Activated B cell treated with CpG ODN at 0.5 μM for 24 hours (primary cell): Measurements from ENCODE around the gene NKIRAS1. TPM values are rescaled to one million over a fixed set of nuclear protein-coding genes. Genes with fewer than 3 reads are reported as not detected.
A peak's percentile ranks its signal among the peaks of the same experiment; 100 is the strongest.

ENCODE experiments used
- ATAC-seq: fragments of 200-7000 bp; cut with Tn5 transposase; one replicate; pipeline ENCODE4 v1.10.0; 2021; ENCODE audit warnings: low read depth, mild to moderate bottlenecking, moderate library complexity
- CTCF ChIA-PET: fragments of 350-600 bp; sonication (Branson Sonifier 250); formaldehyde crosslinking; loops from one replicate; lab custom pipeline; 2021; ENCODE audit warnings: antibody characterized with exemption; lab: Charles Lee
- POLR2A ChIA-PET: fragments of 350-600 bp; sonication (Branson Sonifier 250); formaldehyde crosslinking; loops from one replicate; lab custom pipeline; 2021; ENCODE audit warnings: antibody characterized with exemption; lab: Charles Lee
- DNase-seq: peaks from one replicate; pipeline ENCODE4 v3.0.0; 2022
- H3K27ac Mint-ChIP-seq: one replicate; pipeline ENCODE4 v1.8.0; 2020; ENCODE audit warnings: mixed read lengths
- H3K27me3 Mint-ChIP-seq: one replicate; pipeline ENCODE4 v1.8.0; 2021; ENCODE audit warnings: mixed read lengths
- H3K36me3 Mint-ChIP-seq: one replicate; pipeline ENCODE4 v1.8.0; 2021; ENCODE audit warnings: low read depth, mixed read lengths
- H3K4me1 Mint-ChIP-seq: one replicate; pipeline ENCODE4 v1.8.0; 2021; ENCODE audit warnings: mixed read lengths
- H3K4me3 Mint-ChIP-seq: one replicate; pipeline ENCODE4 v1.8.0; 2020; ENCODE audit warnings: mild to moderate bottlenecking, mixed read lengths
- H3K9me3 Mint-ChIP-seq: one replicate; pipeline ENCODE4 v1.8.0; 2020; ENCODE audit warnings: mixed read lengths
- intact Hi-C: fragments of 100-400 bp; cut with micrococcal nuclease; formaldehyde crosslinking; loops from one replicate; pipeline ENCODE4 v1.15.1; 2024
- total RNA-seq: library from RNA; stranded (reverse); gene quantifications from 2 replicates; pipeline ENCODE4 v1.2.3, GENCODE V29; 2022
- TF ChIP-seq, protein P1 (sequence below): fragments of 200-600 bp; IDR thresholded peaks from one replicate; pipeline ENCODE4 v1.8.0; 2022; ENCODE audit warnings: antibody characterized with exemption, mild to moderate bottlenecking

The NKIRAS1 gene
- total RNA-seq, 1 donor from 2014 or later = 3.4 TPM

DNA sequence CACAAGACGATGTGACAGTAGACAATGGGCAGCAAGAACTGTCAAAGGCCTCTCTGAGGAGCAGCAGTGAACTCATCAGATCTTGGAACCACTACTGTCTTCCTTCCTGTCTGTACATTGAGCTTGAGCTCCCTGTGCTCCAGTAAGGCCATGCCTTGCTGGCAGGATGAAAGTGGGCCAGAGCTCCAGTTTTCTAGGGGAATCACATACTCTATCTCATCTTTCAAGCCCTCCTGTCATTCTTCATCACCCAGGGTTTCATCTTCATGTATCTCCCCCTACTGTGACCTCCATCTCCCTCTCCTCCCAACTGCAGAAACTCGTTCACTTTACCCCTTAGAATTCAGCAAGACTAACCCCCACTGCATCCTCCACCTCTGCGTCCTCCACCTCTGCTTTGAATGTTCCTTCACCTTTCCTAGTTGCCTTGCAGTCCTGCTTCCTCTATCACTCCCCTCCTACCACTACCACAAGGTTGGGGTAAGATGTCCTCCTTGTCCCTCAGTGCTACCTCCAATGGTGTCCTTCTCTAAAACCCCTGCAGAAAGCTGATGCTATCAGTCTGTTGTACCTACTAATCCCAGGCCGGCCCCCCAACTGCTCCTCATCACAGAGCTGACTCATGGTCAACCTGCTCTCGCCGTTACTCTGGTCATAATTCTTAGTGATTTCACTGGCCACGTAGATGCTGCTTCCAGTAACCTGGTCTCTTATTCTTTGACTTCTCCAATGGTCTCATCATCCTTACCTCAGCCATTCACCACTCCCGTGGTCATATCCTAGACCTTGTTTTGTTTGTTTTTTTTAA, 22.3 kb downstream of the NKIRAS1 start:
- TF ChIP-seq, protein P1, sequence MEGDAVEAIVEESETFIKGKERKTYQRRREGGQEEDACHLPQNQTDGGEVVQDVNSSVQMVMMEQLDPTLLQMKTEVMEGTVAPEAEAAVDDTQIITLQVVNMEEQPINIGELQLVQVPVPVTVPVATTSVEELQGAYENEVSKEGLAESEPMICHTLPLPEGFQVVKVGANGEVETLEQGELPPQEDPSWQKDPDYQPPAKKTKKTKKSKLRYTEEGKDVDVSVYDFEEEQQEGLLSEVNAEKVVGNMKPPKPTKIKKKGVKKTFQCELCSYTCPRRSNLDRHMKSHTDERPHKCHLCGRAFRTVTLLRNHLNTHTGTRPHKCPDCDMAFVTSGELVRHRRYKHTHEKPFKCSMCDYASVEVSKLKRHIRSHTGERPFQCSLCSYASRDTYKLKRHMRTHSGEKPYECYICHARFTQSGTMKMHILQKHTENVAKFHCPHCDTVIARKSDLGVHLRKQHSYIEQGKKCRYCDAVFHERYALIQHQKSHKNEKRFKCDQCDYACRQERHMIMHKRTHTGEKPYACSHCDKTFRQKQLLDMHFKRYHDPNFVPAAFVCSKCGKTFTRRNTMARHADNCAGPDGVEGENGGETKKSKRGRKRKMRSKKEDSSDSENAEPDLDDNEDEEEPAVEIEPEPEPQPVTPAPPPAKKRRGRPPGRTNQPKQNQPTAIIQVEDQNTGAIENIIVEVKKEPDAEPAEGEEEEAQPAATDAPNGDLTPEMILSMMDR = no peak
- Mint-ChIP-seq H3K27me3 (no peaks in the 10 kb centered on the region), H3K4me3 (no peak overlapping the region), H3K9me3 (no peaks in the 10 kb centered on the region), H3K27ac (no peak overlapping the region), H3K4me1 (peaks cover 5% of the 10 kb centered on the region), H3K36me3 (peaks cover 47% of the 10 kb centered on the region)
- CTCF ChIA-PET = no interaction called here
- DNase-seq (no peak), ATAC-seq (no peak)
- intact Hi-C loops = no loop called here
- POLR2A ChIA-PET = interaction anchor here (1.0 kb wide), 1 partner anchor 22 kb away, joined by 3 read pairs; the partner anchor contains the start of genes NKIRAS1 and RPL15

DNA sequence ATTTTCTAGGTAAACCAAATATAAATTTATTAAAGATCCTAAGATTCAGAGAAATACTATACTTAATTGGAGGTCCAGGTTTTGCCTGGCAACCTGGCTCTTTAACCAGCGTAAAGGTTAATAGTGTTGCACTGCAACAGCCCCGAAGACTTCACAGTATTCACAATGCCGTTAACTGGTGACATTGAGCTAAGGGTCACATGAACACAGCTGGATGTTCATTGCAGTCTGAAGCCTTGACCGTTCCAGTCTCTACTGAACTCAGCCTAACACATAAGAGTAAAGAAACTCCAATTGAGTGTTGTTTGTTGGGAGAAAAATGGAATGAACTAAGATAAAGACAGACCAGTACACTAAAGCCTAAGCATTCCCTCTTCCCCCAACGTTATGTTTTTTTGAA, 26.8 kb downstream of the NKIRAS1 start:
- Mint-ChIP-seq H3K27ac (no peak overlapping the region), H3K4me3 (no peak overlapping the region), H3K27me3 (no peaks in the 10 kb centered on the region), H3K9me3 (no peaks in the 10 kb centered on the region), H3K36me3 (peaks cover 34% of the 10 kb centered on the region), H3K4me1 (peaks cover 8% of the 10 kb centered on the region)
- ChIA-PET POLR2A (no interaction called here), CTCF (interaction anchor here (1.5 to 1.7 kb wide), 3 partner anchors 110 to 347 kb away, joined by 3 to 7 read pairs (median 4); no protein-coding TSS in a partner anchor)
- ATAC-seq = no peak
- intact Hi-C loops = loop anchor here (2.0 to 10.0 kb wide), 6 partner anchors 55 to 792 kb away; partner anchors contain the start of gene NR1D2
- no peak for DNase-seq
- TF ChIP-seq, protein P1 = no peak

DNA sequence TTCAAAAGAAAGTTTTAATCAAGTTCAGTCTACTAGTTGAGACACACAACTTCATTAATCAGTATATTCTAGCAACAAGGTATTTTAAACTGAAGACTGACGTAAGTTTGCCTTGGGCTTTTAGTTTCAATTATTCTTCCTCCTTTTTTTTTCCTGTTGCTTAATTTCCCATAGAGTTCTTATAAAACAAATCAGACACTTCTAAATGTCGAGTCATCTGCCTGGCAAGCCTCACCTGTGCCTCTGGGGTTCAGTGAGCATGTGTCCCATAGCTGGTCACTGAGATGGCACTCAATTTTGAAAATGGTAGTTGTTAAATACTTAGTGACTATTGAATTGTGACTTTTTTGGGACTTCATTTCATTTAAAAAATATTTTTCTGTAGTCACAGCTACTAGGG, 27.4 kb downstream of the NKIRAS1 start:
- Mint-ChIP-seq H3K4me3 (no peak overlapping the region), H3K27ac (no peak overlapping the region), H3K27me3 (no peaks in the 10 kb centered on the region), H3K36me3 (peaks cover 31% of the 10 kb centered on the region), H3K9me3 (no peaks in the 10 kb centered on the region), H3K4me1 (peaks cover 8% of the 10 kb centered on the region)
- TF ChIP-seq, protein P1 = no peak
- no peak for ATAC-seq
- CTCF ChIA-PET = interaction anchor here (1.0 to 1.8 kb wide), 13 partner anchors 10 to 789 kb away, joined by 3 to 14 read pairs (median 4); partner anchors contain the start of genes NKIRAS1 and RPL15
- DNase-seq = no peak
- intact Hi-C loops = loop anchor here (2.0 to 10.0 kb wide), 6 partner anchors 55 to 793 kb away; partner anchors contain the start of gene NR1D2
- POLR2A ChIA-PET = no interaction called here

DNA sequence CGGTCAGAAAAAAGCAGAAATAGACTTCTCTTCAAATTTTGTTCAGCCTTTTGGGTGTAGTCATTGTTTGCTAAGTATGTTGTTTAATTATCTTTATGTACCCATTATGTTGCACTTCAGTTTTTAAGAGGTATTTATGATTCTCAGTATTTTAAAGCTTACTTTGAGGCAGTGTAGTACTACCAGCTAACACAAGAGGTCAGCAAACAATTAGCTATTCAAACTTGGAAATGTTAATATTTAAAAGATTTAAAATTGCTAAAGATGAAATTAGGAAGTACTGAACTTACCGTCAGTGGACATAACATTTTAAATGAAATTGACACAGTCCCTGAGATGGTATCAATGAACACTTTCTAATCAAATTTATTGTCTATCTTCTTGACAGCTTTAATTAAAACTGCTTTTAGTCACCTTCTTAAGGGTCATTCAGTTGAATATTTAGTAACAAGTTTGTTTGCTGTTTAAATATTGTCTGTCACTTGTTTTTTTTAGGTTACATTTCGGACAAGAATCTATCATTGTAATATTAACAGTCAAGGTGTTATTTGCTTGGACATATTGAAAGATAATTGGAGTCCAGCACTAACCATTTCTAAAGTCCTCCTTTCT, 28.1 kb downstream of the NKIRAS1 start:
- H3K4me3 Mint-ChIP-seq = no peak overlapping the region
- intact Hi-C loops = loop anchor here (1.0 to 10.0 kb wide), 8 partner anchors 29 to 794 kb away; partner anchors contain the start of genes NR1D2 and RPL15
- TF ChIP-seq, protein P1 = peak; percentile 78
- ChIA-PET POLR2A (interaction anchor here (1.0 kb wide), 1 partner anchor 28 kb away, joined by 7 read pairs; the partner anchor contains the start of genes NKIRAS1 and RPL15), CTCF (interaction anchor here (0.6 to 1.8 kb wide), 23 partner anchors 11 to 789 kb away, joined by 3 to 14 read pairs (median 4); partner anchors contain the start of genes NKIRAS1 and RPL15)
- ATAC-seq (peak; percentile 42), DNase-seq (no peak)
- no peaks in the 10 kb centered on the region for H3K9me3 Mint-ChIP-seq
- H3K27me3 Mint-ChIP-seq = no peaks in the 10 kb centered on the region
- H3K27ac Mint-ChIP-seq = no peak overlapping the region
- peaks cover 8% of the 10 kb centered on the region for H3K4me1 Mint-ChIP-seq
- peaks cover 26% of the 10 kb centered on the region for H3K36me3 Mint-ChIP-seq
